ENCODE data around the gene C1QTNF8. TPM values are rescaled to one million over a fixed set of nuclear protein-coding genes. Genes with fewer than 3 reads are reported as not detected.

C1QTNF8 gene
- total RNA-seq, 1 experiment from 2014 or later: not detected

GRCh38 chr16:1042866-1043265, 53.2 kb downstream of the C1QTNF8 start:
- Histone ChIP-seq H3K27ac (ENCODE audit: insufficient read length, low read depth, low read length) (no peak overlapping the region), H2BK120ac (ENCODE audit: low read depth, low read length, poor library complexity, severe bottlenecking) (no peak overlapping the region)
- H3K27ac Mint-ChIP-seq: no peak overlapping the region

More at GRCh38 chr16:1042866-1043265, 53.2 kb downstream of the C1QTNF8 start:
- no peak for DNase-seq
- no CpG with 5 or more reads among the region's 19 CpGs for WGBS (ENCODE audit: extremely low coverage, insufficient read length, low lambda C conversion rate)
- peaks cover 10 to 11% of the 10 kb centered on the region in 2 experiments; a peak in 4 of 5 replicates for H3K9me3 Mint-ChIP-seq
- H2BK15ac ChIP-seq (ENCODE audit: low read depth, low read length): no peak overlapping the region
- no peak overlapping the region for H3K4me2 ChIP-seq (ENCODE audit: insufficient read depth, insufficient read length, low read length)
- H3K27me3 Mint-ChIP-seq (ENCODE audit: low read depth): peaks cover 8% of the 10 kb centered on the region
- H3K4me3 Mint-ChIP-seq: no peak overlapping the region
- no peak overlapping the region for H2BK20ac ChIP-seq (ENCODE audit: low read depth, low read length, poor library complexity, severe bottlenecking)
- no peak overlapping the region for H3K23ac ChIP-seq (ENCODE audit: insufficient read length, low read depth, low read length)
- no peak overlapping the region for H3K18ac ChIP-seq (ENCODE audit: insufficient read length, low read depth, low read length)
- H4K20me1 ChIP-seq (ENCODE audit: control insufficient read depth, insufficient read depth, insufficient read length): no peaks in the 10 kb centered on the region
- 0 out of 7 replicates have a peak, but pooled peaks cover 0 to 11% (median 0%) of the 10 kb centered on the region in 3 experiments for H3K36me3 Mint-ChIP-seq (ENCODE audit: insufficient read depth in 1 of 3, low read depth in 3 of 3)
- H3K4ac ChIP-seq (ENCODE audit: low read depth, low read length): no peak overlapping the region
- no peak overlapping the region for H4K91ac ChIP-seq (ENCODE audit: insufficient read length, low read depth, low read length)
- no peak overlapping the region for H3T11ph ChIP-seq (ENCODE audit: low read length)
- no peak overlapping the region for H4K5ac ChIP-seq (ENCODE audit: insufficient read length, low read depth, low read length)
- no peaks in the 10 kb centered on the region for H3K79me1 ChIP-seq (ENCODE audit: insufficient read depth, low read depth, low read length, poor library complexity, severe bottlenecking)
- no peak overlapping the region for H2AK5ac ChIP-seq (ENCODE audit: insufficient read length, low read length)
- no peaks in the 10 kb centered on the region for H3K4me1 ChIP-seq (ENCODE audit: insufficient read depth, low read length)
- H3K23me2 ChIP-seq (ENCODE audit: insufficient read length, low read depth, low read length, poor library complexity, severe bottlenecking): peaks cover 7% of the 10 kb centered on the region
- no peaks in the 10 kb centered on the region for H3K9me3 ChIP-seq (ENCODE audit: control insufficient read depth, low read depth, low read length)
- H3K79me2 ChIP-seq (ENCODE audit: insufficient read depth, low read length): no peaks in the 10 kb centered on the region
- no peaks in the 10 kb centered on the region for H3K4me1 Mint-ChIP-seq
- H2BK5ac ChIP-seq (ENCODE audit: insufficient read length, low read length): no peak overlapping the region
- no peaks in the 10 kb centered on the region for H3K27me3 ChIP-seq (ENCODE audit: insufficient read depth, low read length)
- no peak overlapping the region for H3K56ac ChIP-seq (ENCODE audit: insufficient read length, low read depth, low read length)
- H2AFZ ChIP-seq (ENCODE audit: low read length): no peak overlapping the region
- no peak overlapping the region for H4K8ac ChIP-seq (replicated peaks; ENCODE audit: insufficient read length, low read depth, low read length)
- H2BK12ac ChIP-seq (ENCODE audit: insufficient read length, low read depth, low read length): no peak overlapping the region
- H3K9ac ChIP-seq (ENCODE audit: extremely low read depth, insufficient read length, low read length): no peak overlapping the region
- H3K14ac ChIP-seq (ENCODE audit: insufficient read depth, low read length): no peak overlapping the region
- TF ChIP-seq CTCF (conservative IDR thresholded peaks at IDR 0.05): no peak
